GM21381 (cell line): ENCODE data around the gene GRIK4.

Experiments used
- ATAC-seq: cut with Tn5 transposase; IDR thresholded peaks from one replicate; pipeline ENCODE4 v1.9.1; 2021; ENCODE audit warnings: mild to moderate bottlenecking, moderate library complexity; ENCODE audit not compliant: unreplicated experiment

Gene GRIK4

DNA sequence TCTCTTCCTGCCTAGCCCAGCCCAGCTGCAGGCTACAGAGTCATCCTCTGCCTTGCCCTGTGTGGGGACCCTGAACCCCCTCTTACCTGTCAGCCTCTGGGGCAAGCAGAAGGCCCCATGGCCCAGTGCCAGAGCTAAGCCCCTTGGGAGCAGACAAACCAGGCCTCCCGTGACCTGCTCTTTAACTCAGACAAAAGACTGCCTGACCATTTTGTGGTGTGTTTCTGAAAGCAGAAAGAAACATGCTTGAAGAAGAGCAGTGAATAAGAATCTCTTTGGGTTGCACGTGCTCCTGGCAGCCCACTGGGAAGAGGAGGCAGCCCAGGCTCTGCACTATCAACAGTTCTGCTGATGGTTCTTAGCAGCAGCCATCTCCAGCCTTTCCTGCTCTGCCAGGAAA is 118.6 kb downstream of the GRIK4 start:
- no peak for ATAC-seq

DNA sequence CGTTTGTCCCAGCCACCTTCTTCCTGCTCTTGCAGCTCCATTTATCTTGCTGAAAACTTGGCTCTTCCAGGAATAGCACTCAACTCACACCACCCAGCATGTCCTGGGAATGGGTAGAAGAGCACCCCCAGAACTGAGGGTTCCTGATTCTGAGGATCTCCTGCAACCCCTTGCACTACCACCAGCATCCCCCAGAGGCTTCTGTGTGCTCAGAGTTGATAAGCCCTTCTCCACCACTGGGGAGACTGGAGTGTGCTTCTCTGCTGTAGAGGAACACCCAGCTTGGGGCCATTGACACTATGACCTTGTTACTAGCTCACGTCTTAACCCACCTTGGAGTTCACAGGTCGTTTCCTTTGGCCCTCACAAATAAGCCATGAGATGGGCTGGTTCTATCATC is 121.0 kb downstream of the GRIK4 start:
- peak; percentile 62 for ATAC-seq

DNA sequence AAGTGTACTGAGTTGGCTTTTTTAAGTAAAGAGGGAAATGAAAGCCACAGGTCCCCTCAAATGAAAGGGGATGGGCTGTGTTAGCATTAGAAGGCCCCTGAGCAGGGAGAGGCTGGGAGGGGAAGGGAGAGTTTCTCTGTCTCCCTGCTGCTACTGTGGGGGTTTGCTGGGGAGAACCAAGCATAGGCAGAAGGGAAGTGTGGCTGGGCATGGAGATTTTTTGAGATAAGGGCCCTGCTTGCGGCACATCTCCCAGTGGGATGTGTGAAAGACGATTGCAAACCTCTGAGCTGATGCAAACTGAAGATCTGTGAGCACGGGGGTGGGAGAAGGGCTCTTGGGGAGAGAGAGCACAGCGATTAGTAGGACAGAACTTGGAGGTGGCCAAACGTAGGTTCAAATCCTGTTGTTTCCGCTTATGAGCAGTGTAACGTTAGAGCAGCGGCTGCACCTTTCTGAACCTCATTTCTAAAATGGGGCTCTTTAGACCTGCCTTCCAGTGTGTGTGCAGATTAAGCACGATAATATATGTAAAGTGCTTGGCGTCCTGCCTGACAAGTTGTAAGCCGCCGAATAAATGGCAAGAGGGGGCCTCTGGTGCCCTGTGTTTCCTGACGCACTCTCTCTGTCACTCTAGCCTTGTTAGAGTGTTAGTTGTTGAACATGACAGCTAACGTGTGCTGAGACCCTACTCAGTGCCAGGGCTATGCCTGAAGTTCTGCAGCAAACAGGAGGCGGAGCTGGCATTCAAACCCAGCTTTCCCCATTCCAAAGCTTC is 122.3 kb downstream of the GRIK4 start:
- no peak for ATAC-seq

DNA sequence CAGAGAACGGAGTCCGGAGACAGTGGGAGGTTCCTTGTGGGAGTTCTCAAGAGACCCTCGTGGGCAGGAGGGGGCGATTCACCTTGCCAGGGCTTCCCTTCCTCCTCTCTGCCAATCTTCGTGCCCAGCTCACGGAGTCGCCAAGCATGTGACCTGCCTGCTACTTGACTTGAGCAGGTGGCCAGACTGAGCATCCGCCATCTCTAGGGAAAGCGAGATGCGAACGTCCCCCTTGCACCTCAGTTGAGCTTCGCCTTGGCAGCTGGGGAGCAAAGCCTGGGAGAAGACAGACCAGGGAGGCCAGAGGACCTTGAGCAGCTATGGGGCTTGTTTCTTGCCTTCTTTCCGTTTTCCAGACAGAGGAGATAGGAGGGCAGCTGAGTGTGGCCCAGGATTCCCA is 123.2 kb downstream of the GRIK4 start:
- ATAC-seq = no peak

DNA sequence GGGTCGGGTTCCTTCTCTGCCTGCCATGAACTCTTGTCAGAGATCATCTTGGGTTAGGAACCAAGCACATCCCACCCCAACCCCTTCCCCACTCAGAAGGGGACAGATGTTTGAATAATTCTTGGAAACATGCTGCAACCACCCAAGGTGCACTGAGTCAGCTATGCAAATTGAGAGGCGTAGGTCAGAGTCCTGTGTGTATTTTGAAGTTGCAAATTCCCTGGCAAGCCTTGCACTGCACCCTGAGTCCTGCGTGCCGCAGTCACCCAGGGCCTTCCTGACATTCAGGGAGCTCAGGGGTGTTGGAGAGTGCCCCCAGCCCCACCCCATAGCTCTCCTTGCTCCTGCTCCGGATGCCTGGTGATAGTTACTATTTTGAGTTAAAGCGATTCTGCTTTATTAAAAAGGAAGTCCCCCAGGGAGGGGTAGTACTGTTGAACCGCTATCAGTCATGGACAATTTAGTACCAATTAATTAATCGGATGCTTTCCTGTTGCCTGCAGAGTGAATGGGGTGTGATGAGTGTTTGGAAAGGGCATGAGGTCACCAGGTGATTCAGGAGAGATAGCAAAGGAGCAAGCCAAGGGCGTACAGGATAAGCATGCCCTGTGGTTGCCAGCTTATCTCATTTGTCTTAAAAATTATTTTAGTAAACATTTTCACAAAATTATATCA is 123.7 kb downstream of the GRIK4 start:
- ATAC-seq = no peak

DNA sequence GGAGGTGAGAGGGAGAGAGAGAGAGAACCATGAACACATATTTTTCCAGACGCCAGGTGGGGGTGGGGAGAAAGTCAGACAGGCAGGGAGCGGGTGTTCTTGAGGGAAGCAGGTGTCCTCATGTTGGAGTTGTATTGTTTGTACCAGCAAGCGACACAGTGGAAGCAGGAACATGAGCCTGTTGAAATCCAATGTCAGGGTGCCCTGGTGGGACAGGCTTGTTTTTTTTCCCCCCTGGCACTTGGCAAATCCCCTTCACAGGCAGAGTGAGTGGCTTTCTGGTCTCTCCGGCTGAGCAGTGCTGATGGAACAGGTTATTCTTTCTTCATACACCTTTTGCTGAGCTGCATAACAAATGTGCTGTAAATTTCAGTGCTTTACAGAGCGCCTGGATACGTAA is 125.6 kb downstream of the GRIK4 start:
- ATAC-seq = no peak

DNA sequence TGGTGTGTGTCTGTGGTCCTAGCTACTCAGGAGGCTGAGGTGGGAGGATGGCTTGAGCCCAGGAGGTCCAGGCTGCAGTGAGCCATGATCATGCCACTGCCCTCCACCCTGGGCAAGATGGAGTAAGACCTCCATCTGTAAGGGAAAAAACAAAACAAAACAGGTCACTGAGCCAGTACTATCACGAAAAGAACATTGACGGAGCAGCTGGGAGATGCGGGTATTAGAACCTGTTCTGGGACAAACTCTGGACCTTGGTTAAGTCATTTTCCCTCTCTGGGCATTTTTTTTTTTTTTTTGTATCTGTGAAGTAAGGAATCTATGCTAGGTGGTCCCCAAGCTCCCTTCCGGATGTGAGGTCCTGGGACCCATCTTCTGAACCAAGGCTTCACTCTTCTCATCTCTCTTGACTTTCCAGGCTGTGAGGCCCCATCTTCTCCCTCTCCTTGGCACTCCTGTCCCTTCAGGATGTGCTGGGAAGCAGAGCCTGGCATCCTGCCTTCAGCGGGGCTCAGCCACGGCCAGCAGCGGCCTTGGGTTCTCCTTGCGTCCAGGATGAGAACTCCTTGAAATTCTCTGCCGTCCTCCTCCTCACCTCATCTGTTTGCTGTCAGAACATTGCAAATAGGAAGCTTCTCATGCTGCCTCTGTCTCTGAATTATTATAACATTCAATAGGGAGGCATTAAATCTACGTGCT is 130.8 kb downstream of the GRIK4 start:
- ATAC-seq = no peak

DNA sequence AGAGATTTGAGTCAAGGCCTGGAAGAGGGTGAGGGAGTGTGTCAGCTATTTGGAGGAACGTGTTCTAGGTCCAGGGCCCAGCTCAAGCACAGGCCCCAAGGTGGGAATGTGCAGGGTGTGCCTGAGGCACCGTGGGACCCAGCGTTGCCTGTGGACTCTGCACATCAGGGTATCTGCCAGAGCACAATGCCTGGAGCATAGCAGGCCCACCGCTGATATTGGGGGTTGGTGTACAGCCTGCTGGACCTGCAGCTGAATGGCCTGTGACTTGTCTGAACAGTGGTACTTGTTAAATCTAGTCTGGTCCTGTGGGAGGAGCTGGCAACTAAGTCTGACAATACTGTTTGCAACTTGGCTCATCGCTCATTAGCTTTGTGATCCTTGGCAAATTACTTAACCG is 131.7 kb downstream of the GRIK4 start:
- ATAC-seq = no peak

DNA sequence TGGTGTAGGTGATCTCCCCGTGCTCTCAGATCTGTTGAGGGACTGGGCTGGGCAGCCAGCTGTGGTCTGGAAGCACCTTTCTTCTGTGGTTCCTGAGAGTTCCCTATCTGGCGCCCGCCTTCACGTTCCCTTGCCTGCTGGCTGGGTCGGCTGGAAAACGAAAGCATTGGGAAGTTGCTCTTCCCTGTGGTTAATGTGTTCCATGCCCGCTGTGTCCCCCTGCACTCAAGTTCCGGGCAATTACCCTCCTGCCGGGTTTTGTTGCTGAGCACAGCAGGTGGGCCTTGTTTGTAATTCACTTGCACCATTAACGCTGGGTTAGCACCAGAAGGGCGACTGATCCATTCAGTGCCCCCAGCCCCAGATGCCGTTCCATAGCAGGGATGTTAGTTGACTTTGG is 134.1 kb downstream of the GRIK4 start:
- no peak for ATAC-seq

DNA sequence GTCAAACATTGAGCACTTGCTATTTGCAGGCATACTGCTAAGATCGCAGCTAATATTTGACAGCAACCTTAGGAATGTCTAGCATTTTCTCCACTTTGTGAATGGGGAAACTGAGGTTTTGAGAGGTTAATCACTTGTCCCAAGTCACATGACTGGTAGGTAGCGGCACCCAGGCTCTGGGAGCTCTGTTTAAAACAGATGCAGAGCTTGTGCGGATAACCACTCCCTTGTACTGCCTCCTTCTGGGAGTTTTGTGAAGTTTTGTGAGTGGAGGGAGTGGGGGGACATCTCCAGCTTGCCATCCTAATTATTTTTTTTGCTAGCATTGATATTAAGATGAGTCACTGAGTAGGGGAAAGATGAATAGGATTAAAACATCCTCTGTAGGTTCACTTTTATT is 134.7 kb downstream of the GRIK4 start:
- no peak for ATAC-seq

DNA sequence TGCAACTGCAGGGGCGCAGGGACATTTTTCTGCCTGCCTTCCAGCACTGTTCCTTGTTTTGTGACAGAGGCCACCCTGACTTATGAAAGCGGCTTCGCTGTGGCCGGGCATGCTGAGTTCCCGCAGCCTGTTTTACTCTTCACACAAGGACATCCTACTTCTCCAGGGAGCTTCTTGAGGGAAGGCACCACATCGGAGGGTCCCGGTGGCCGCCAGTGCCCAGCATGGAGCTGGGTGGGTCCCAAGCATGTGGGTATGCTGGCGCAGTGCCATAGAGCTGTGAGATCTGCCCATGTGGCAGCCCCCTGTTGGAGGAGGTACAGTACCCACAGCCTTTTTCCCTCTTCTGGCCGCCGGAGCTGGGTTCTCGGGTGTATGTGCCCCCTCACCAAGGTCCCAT is 136.1 kb downstream of the GRIK4 start:
- ATAC-seq = no peak

DNA sequence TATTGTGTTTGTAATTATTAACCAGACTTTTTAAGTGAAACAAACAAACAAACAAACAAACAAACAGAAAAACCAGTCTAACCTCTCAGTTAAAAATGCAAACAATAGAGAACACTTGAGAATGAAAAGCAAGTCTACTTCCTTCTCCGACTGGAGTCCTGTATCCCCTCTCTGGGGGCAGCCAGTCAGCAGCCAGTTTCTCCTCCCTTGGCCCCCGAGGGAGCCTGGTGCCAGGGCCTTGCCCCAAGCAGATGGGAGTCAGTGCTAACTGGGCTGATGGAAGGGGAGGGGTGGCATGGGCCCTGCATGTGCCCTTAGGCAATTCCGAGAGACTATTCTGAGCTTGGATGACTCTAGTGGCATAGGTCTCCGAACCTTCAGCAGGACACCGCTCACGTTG is 137.2 kb downstream of the GRIK4 start:
- ATAC-seq = no peak

DNA sequence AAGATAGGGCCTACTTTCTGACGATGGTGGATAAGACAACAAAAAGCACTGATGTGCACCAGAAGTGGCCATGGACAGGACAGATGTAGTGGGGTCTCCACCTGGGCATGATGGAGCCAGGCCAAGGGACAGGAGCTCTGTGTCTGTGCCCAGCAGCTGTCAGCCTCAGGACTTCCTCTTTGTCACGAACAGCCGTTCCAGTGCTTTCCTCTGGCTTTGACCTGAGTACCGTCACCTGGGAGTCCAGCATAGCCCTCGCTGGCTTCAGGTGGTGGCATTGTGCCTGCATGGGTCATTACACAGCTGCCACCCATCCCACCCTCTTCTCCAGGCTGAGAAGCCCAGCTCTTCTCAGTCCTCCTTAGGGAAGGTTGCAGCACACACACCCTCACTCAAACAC is 137.8 kb downstream of the GRIK4 start:
- no peak for ATAC-seq

DNA sequence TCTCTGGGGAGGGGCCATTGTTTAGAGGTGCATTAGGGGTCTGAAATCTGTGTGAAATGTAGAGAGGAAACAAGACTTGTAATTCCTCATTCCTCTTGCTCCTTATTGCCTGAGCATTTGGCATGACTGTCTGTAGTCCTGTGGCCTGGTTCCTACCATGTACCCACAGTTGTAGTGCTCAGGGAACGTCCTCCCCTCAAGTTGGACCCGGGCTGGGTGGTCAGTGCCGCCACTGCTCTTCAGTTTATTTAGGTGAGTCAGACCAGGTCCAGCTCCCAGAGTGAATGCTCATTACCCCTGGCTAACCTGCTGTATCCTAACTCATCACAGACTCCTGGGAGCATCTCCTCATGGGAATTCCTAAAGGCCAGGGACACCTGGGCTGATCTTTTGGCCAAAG is 139.8 kb downstream of the GRIK4 start:
- no peak for ATAC-seq

DNA sequence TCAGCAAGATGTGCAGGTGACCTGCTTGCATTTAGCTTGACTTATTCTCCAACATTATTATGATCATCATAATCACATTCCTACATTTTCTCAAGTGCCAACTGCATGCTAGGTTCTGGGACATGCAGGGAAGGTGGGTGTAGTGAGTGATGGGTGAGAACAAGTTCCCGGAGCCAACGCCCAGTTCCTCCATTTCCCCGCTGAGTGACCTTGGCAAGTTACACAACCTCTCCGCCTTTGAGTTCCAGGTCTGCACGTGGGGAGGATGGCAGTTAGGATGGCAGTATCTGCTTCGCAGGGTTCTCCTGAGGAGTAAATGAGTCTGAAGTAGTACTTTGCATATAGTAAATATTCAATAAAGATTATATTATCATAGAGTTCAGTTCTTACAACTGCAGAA is 140.3 kb downstream of the GRIK4 start:
- no peak for ATAC-seq

DNA sequence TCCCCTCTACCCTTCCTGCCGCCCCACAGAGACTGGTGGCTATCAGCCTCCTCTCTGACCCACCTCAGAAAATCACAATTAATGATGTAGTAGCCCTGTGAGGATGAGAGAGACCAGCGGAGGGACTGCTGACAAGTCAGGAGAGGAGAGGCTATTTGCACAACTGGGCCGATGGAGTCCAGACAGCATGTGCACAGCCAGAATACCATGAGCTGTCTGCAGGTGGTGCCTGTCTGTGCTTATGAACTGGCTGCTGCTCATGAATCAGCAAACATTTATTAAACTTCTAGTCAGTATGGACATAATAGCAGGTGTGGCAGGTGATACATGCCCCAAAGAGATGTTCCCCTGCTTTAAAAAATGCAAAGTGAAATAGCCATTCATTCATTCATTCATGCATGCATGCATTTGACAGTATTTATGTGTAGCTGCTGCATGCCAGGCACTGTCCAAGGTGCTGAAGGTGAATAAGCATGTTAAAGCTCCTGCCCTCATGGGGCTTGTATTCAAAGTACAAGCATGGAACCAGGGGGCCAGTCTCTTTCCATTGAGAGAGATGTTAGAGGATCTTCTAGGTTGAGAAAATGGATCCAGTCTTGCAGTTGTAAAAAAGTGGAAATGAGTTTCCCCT is 141.3 kb downstream of the GRIK4 start:
- ATAC-seq = no peak

DNA sequence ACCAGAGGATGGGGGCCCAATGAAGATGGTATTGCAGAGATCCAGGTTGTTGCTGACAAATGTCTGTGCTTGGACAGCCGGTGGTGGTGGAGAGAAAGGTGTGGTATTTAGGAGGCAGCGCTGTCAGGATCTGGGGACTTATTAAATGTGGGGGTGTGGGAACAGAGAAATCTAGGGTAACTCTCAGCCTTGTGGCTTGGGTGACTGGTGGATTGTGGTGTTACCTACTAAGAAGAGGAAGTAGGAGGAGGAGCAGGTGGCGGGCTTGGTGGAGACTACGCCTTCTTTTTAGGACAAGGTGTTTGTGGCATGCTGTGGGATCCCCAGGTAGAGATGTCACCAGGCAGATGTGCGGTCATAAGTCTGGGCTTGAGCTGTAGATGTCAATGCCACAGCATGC is 144.0 kb downstream of the GRIK4 start:
- no peak for ATAC-seq

DNA sequence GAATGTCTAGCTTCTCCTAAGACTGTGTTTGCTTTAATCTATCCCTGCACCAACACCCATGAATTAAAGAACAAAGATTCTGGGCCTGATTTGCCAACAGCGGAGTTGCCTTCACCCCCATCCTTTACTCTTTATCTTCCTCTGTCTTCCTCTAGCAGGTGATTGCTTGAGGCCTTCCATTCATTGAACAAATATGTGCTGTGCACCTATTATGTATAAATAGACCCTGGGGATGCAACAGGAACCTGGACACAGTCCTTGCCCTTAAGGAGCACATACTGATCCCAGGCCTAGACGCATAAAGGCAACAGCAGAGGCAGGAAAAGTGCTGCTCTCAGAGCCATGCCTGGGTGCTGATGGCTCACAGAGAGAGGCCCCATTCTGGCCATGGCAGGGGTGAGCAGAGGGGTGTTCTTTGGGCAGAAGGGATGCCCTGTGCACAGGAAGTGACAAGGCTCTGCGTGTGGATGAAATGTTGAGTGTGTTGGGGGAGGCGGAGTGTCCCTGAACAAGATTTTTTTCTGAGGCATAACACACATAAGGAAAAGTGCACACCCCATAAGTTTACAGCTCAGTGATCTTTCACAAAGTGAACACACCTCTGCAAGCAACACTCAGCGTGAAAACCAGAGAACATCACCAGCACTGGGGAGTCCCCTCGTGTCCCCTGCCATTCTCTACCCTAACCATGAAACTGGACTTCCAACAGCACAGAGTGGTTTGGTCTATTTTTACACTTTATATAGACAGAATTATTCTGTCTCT is 145.9 kb downstream of the GRIK4 start:
- peak; percentile 61 for ATAC-seq

DNA sequence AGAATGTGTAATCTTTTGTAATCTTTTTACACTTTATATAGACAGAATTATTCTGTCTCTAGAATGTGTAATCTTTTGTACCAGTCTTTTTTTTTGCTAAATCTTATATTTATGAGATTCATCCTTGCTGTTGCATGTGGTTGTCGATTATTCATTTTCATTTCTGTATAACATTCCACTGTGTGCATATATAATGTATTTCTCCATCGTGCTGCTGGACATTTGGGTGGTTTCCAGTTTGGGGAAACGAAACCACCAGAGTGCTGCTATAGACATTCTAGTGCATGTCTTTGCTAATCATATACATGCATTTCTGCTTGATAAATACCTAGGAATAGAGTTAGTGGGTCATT is 146.5 kb downstream of the GRIK4 start:
- peak; percentile 41 for ATAC-seq

DNA sequence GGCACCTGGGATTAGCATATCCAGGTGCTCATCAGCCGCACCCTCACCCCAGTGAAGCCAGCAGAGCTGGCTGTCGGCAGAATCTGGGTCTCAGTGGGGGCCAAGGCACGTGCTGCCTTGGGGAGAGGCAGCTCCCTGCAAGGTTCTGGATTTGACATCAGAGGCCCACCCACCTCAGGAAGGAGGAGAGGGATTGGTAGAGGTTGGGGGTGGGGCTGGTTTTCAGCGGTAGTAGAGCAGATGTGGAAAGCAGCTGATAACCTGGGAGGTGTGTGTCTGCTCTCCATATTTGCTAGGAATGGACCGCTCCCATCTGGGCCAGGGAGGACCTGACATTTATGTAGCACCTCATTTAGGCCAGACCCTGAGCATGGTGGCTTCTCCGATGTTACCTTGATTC is 147.5 kb downstream of the GRIK4 start:
- no peak for ATAC-seq

DNA sequence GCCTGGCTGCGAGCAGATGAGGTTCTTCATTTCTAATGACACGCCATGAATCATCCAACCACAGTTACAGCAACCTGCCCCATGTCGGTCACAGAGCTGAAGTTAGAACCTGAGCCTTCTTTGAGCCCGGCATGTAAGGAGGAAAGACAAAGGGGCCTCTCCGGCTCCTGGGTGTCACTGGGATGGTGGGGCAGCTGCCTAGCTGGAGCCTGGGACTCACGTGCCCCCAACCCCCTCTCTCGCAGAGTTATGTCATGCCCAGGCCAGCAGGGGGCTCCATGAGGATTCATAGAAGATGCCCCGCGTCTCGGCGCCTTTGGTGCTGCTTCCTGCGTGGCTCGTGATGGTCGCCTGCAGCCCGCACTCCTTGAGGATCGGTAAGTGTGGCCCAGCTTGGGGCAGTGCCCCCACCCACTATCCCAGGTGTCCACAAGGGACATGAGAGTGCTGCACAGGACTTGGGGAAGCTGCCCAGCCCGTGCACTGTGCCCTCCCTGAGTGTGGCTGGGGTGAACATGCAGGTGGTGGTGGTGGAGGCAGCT is 148.5 kb downstream of the GRIK4 start:
- no peak for ATAC-seq
